Liver (tissue), 9 donors: ENCODE results near the gene ABCA1. TPM values are rescaled to one million over a fixed set of nuclear protein-coding genes. Genes with fewer than 3 reads are reported as not detected.
"Not testable (repeated sequence)": the region's sequence is repeated elsewhere in the genome, so short reads cannot be mapped to it uniquely, and the experiment has no call there.

ENCODE experiments used
- DNase-seq: peaks from one replicate; pipeline ENCODE4 v3.0.0-alpha.2; 2017; ENCODE audit warnings: low spot score
- H3K27ac ChIP-seq, 2 donors: one replicate each; pipeline ENCODE4 v1.7.0; 2013; ENCODE audit warnings: inconsistent platforms in 2 of 2, low read length in 2 of 2, control low read depth in 1 of 2, low read depth in 1 of 2, mild to moderate bottlenecking in 1 of 2
- H3K27me3 ChIP-seq, 4 donors: one replicate each; pipeline versions ENCODE4 v1.6.1 to v1.7.0; 2013; ENCODE audit warnings: low read length in 3 of 4, inconsistent platforms in 1 of 4, mild to moderate bottlenecking in 1 of 4, moderate library complexity in 1 of 4; ENCODE audit not compliant: control insufficient read depth in 4 of 4, insufficient read depth in 4 of 4
- H3K36me3 ChIP-seq, 4 donors: one replicate each; pipeline versions ENCODE4 v1.6.1 to v1.7.0; 2013; ENCODE audit warnings: low read length in 3 of 4, mild to moderate bottlenecking in 3 of 4, low read depth in 1 of 4, moderate library complexity in 1 of 4; ENCODE audit not compliant: control insufficient read depth in 4 of 4, insufficient read depth in 3 of 4
- H3K4me1 ChIP-seq, 4 donors: one replicate each; pipeline versions ENCODE4 v1.6.1 to v1.7.0; 2013; ENCODE audit warnings: low read length in 3 of 4, mild to moderate bottlenecking in 3 of 4, moderate library complexity in 1 of 4; ENCODE audit not compliant: control insufficient read depth in 4 of 4, insufficient read depth in 4 of 4
- H3K4me3 ChIP-seq, 3 donors: one replicate each; pipeline versions ENCODE4 v1.6.1 to v1.7.0; 2013; ENCODE audit warnings: low read length in 3 of 3, control low read depth in 1 of 3, low read depth in 1 of 3, mild to moderate bottlenecking in 1 of 3
- H3K9ac ChIP-seq, 2 donors: one replicate each; pipeline ENCODE4 v1.7.0; 2013; ENCODE audit warnings: low read length in 2 of 2, mild to moderate bottlenecking in 2 of 2, moderate library complexity in 2 of 2, control low read depth in 1 of 2, low read depth in 1 of 2
- H3K9me3 ChIP-seq, 4 donors: one replicate each; pipeline versions ENCODE4 v1.6.1 to v1.7.0; 2013; ENCODE audit warnings: low read length in 3 of 4; ENCODE audit not compliant: control insufficient read depth in 4 of 4
- ATF3 ChIP-seq: IDR thresholded peaks from 2 replicates; pipeline ENCODE4 v1.6.1; 2016; ENCODE audit warnings: antibody characterized with exemption
- CTCF ChIP-seq: fragments of 150-350 bp; IDR thresholded peaks from 2 replicates; pipeline ENCODE4 v1.5.1; 2017; ENCODE audit warnings: improper control_type of control experiment, low read depth, low read length; ENCODE audit not compliant: missing input control
- FOXA1 ChIP-seq: IDR thresholded peaks from 2 replicates; pipeline ENCODE4 v1.6.1; 2016; ENCODE audit warnings: antibody characterized with exemption
- FOXA2 ChIP-seq: IDR thresholded peaks from 2 replicates; pipeline ENCODE4 v1.6.1; 2016; ENCODE audit warnings: antibody characterized with exemption
- GABPA ChIP-seq, 2 donors: IDR thresholded peaks in 1 of 2; conservative IDR thresholded peaks in 1 of 2; 2 replicates each; pipeline ENCODE4 v1.6.1; 2016; ENCODE audit warnings: antibody characterized with exemption in 2 of 2, mild to moderate bottlenecking in 1 of 2, moderate library complexity in 1 of 2
- HNF4A ChIP-seq, 2 donors: conservative IDR thresholded peaks; 2 replicates each; pipeline ENCODE4 v1.6.1; 2016; ENCODE audit warnings: antibody characterized with exemption in 2 of 2, mild to moderate bottlenecking in 2 of 2
- HNF4G ChIP-seq: IDR thresholded peaks from 2 replicates; pipeline ENCODE4 v1.6.1; 2016; ENCODE audit warnings: antibody characterized with exemption
- MAX ChIP-seq: IDR thresholded peaks from 2 replicates; pipeline ENCODE4 v1.6.1; 2016; ENCODE audit warnings: antibody characterized with exemption
- NR2F2 ChIP-seq: IDR thresholded peaks from 2 replicates; pipeline ENCODE4 v1.6.1; 2016; ENCODE audit warnings: antibody characterized with exemption
- REST ChIP-seq: IDR thresholded peaks from 2 replicates; pipeline ENCODE4 v1.6.1; 2016; ENCODE audit warnings: antibody characterized with exemption, mild to moderate bottlenecking
- RXRA ChIP-seq, 2 donors: IDR thresholded peaks; 2 replicates each; pipeline ENCODE4 v1.6.1; 2017 to 2018; ENCODE audit warnings: antibody characterized with exemption in 2 of 2, mild to moderate bottlenecking in 1 of 2
- YY1 ChIP-seq: IDR thresholded peaks from 2 replicates; pipeline ENCODE4 v1.6.1; 2016; ENCODE audit warnings: antibody characterized with exemption, mild to moderate bottlenecking
- ZBTB33 ChIP-seq: IDR thresholded peaks from 2 replicates; pipeline ENCODE4 v1.6.1; 2016; ENCODE audit warnings: antibody characterized with exemption
- WGBS: extraction: QIAGEN DNeasy Blood & Tissue Kit; methylation state at CpG from one replicate; pipeline ENCODE4 v1.1.7; 2013; 5-methylcytosine and 5-hydroxymethylcytosine counted together
- polyA plus RNA-seq, 2 donors: library from polyadenylated mRNA; stranded (reverse) in 1 of 2; unstranded in 1 of 2; fragments of 200-250 nt in 1 of 2; fragments of >200 nt in 1 of 2; fragmentation: Nextera tagmentation in 1 of 2; extraction: Ambion mirVana in 1 of 2; gene quantifications; one replicate each; pipeline versions ENCODE4 v1.2.1 to v1.2.3, GENCODE V29; 2013 to 2015
- total RNA-seq, 2 donors: library from RNA; depleted of rRNA; stranded (reverse); fragments of >200 nt; gene quantifications; one replicate each; pipeline ENCODE4 v1.2.3, GENCODE V29; 2014
- donor health status: healthy.
- donor health status: healthy.
- donor health status: healthy.
- donor health status: healthy.
- donor health status: healthy.

Gene ABCA1
- total and polyA plus RNA-seq, 4 donors: 15.4 to 223 (median 62.9) TPM

- no peak overlapping the region for H3K9ac ChIP-seq
- no peaks in the 10 kb centered on the region for H3K36me3 ChIP-seq
- no peaks in the 10 kb centered on the region for H3K27me3 ChIP-seq
- H3K4me1 ChIP-seq: no peaks in the 10 kb centered on the region
- no peak overlapping the region for H3K27ac ChIP-seq
- WGBS: 43% methylated on average over 2 of the region's 2 CpGs
- TF ChIP-seq HNF4A (conservative IDR thresholded peaks at IDR 0.05): no peak
- no peak for DNase-seq
- no peaks in the 10 kb centered on the region for H3K9me3 ChIP-seq
- no peak overlapping the region for H3K4me3 ChIP-seq
Measured at GRCh38 chr9:104960662-104961061, 32.7 kb upstream of the ABCA1 start.

GRCh38 chr9:104958751-104959150, 30.8 kb upstream of the ABCA1 start:
- Histone ChIP-seq H3K4me1 (no peaks in the 10 kb centered on the region), H3K9me3 (no peaks in the 10 kb centered on the region), H3K9ac (no peak overlapping the region), H3K27me3 (no peaks in the 10 kb centered on the region), H3K27ac (no peak overlapping the region), H3K4me3 (no peak overlapping the region), H3K36me3 (no peaks in the 10 kb centered on the region)
- DNase-seq: no peak
- 64% methylated on average over 1 of the region's 1 CpG for WGBS
- TF ChIP-seq FOXA2 (no peak), REST (no peak), ZBTB33 (no peak)

- not testable (repeated sequence) for DNase-seq, H3K36me3 ChIP-seq, H3K27me3 ChIP-seq, H3K9me3 ChIP-seq, H3K4me3 ChIP-seq, H3K4me1 ChIP-seq, H3K27ac ChIP-seq, H3K9ac ChIP-seq
- 80% methylated on average over 4 of the region's 4 CpGs for WGBS
Measured at GRCh38 chr9:104958006-104958405, 30.1 kb upstream of the ABCA1 start.

- Histone ChIP-seq H3K4me3 (no peak overlapping the region), H3K4me1 (no peaks in the 10 kb centered on the region), H3K27me3 (no peaks in the 10 kb centered on the region), H3K36me3 (no peaks in the 10 kb centered on the region), H3K9ac (no peak overlapping the region), H3K27ac (no peak overlapping the region), H3K9me3 (no peaks in the 10 kb centered on the region)
- TF ChIP-seq RXRA (IDR thresholded peaks at IDR 0.05) (no peak), ZBTB33 (no peak), CTCF (no peak), FOXA1 (no peak), MAX (no peak), ATF3 (no peak), YY1 (no peak), GABPA (IDR thresholded peaks at IDR 0.05 in 1 of 2, conservative IDR thresholded peaks at IDR 0.05 in 1 of 2) (no peak), HNF4G (no peak), NR2F2 (no peak)
- DNase-seq: no peak
- WGBS: 91% methylated on average over 4 of the region's 4 CpGs
Measured at GRCh38 chr9:104951487-104951886, 23.5 kb upstream of the ABCA1 start.
